ENCODE measurements around the gene ASB18.
"Not testable (repeated sequence)": the region's sequence is repeated elsewhere in the genome, so short reads cannot be mapped to it uniquely, and the experiment has no call there.

ASB18 gene

DNA sequence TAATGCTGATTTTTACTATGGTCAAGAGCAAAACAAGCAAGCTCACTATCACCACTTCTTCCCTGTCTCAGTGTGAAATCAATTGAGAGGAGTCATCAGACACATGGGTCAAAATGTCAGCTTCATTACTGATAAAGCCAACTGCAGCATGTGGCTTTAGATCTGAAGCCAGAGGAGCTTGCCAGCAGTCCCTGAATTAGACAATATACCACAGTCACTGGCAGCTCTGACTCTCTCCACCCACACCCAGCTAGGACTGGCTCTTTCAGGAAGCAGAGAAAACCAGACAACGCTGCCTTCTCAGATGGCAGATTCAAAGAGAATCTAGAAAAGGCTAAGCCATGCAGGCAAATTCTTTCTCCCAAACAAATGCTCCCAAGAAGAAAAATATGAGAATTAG is 20.0 kb upstream of the ASB18 start:
- no peak for DNase-seq

DNA sequence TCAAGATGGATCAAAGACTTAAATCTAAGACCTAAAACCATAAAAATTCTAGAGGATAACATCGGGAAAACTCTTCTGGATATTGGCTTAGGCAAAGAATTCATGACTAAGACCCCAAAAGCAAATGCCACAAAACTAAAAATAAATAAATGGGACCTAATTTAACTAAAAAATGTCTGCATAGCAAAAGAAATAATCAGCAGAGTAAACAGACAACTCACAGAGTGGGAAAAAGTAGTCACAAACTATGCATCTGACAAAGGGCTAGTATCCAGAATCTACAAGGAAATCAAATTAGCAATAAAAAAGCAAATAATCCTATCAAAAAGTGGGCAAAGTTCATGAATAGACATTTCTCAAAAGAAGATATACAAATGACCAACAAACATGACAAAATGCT is 18.2 kb upstream of the ASB18 start:
- no peak for DNase-seq

DNA sequence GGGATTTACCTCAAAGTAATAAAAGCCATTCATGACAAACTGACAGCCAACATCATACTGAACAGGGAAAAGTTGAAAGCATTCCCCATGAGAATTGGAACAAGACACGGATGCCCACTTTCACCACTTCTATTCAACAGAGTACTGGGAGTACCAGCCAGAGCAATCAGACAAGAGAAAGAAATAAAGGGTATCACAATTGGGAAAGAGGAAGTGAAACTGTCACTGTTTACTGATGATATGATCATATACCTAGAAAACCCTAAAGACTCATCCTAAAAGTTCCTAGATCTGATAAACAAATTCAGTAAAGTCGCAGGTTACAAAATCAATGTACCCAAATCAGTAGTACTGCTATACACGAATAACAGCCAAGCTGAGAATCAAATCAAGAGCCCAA is 17.2 kb upstream of the ASB18 start:
- DNase-seq = no peak

DNA sequence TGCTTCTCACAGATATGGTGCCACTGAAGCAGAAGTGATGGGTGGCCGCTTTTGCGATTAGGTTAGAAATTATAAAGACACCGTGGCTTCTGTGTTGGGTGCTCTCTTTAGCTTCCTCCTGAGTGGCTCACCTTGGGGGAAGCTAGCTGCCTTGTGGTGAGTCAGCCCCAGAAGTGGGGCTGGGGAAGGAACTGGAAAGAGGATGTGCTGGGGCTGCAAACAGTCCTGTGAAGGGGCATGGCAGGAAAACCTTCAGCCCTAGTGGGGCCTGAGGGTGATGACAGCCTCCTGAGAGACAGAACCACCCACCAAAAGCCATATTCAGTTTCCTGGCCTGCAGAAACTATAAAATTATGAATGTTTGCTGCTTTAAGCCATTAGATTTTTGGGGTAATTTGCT is 8.9 kb upstream of the ASB18 start:
- DNase-seq = no peak

DNA sequence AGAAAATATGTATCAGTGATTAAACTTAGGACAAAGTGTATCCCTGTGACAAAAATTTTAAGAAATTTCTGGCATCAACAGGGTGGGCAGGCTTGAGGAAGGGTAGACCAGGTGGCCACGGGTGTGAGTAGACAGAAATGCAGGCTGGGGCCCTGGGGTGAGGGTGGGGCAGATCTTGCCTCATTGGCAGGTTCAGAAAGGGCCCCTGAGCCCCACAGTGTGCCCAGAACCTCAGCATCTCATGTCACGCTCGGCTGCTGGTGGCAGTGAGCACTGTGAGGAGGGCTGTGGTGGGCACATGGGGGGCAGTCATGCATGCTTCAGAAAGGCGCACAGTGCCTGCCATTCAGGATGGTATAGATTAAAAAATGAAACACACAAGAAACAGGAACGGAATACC is 7.6 kb upstream of the ASB18 start:
- DNase-seq = no peak

DNA sequence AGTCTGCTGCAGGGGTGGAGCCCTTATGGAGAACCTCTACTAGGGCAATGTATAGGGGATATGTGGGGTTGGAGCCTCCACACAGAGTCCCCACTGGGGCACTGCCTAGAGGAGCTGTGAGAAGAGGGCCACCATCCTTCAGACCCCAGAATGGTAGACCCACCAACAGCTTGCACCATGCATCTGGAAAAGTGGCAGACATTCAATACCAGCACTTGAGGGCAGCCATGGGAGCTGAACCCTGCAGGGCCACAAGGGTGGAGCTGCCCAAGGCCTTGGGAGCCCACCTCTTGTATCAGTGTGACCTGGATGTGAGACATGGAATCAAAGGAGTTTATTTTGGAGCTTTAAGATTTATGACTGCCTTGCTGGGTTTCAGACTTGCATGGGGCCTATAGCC is 5.7 kb upstream of the ASB18 start:
- DNase-seq = not testable (repeated sequence)

DNA sequence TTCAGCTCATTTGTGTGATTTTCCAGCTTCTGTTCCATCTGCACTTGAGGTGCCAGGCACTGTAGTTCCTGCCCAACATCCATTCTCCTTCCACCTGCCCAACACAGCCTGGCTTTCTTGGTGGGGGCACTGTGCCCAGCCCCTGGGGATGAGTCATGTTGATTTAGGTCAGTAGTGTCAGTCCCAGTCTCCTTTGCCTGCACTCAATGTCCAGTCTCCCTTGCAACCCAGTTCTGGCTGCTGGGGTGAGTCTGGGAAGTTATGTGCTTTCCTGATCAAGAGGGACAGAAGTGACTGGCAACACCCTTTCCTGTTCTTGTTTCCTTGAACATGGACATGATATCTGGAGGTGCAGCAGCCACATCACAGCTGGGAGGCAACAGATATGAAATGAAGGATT is 1.5 kb upstream of the ASB18 start:
- DNase-seq = no peak

DNA sequence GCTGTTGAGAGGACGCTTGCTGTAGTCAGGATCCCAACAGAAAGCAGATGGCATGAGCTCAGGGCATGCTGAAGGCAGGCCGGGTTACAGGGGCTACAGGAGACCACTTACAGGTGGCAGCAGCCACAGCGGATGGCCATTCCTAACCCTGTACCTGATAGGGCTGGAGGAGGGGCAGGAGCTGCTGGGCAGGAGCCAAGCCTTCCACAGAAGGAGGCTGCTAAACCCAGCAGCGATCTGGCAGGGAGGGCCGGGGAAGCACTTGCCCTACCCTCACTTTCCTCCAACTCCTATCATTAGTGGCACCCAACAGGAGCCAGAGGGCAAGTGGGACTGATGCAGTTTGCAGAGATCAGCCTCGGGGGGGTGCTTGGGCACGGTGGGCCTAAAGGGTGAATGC is 2.0 kb downstream of the ASB18 start:
- no peak for DNase-seq

DNA sequence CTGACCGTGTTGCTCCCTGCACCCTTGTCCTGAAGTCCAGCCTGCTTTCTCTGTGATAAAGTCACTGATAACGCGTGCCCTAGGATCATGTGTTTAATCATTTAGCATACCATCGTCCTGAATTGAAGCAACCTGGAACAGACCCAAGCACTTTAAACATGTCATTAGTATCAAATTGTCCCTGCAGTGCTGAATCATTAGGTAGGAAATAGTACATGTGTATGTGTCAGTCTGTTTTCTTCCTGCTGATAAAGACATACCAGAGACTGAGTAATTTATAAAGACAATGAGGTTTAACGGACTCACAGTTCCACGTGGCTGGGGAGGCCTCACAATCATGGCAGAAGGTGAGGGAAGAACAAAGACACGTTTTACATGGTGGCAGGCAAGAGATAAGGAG is 2.8 kb downstream of the ASB18 start:
- DNase-seq = no peak

DNA sequence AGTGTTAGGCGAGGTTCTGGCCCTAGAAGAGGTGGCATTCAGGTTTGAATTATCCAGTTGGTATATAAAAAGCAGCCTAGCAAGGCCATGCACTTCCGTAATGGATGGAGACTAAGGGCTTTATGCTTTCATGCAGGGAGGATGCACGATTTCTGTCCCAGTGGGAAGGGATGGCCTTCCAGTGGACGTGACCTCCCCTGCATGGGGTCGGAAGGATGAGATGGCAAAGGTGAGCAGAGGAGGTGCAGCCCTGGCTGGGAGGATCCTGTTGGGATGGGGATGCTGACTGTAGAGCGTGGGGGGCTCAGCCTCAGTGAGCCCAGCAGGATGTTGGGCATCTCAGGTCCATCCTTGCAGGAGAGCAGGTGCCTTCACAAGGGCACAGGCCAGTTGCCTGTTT is 4.8 kb downstream of the ASB18 start:
- DNase-seq = no peak

DNA sequence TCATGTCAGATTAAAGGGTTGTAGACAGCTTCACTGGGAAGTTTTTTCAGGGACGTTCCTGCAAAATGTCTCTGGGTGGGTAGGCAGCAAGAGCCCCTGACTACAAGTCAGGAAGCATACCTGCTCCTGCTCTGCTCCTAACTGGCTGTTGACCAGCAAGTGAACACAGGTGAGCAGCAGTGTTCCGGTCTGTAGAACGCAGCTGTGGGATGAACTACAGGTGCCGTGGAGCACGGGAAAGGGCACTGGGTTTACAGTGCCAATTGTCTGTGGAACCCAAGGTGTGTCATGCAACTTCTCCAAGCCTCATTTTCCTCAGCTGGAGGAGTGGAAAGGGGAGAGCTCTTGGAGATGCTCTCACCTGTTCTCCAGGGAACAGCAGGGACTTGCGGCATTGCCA is 6.6 kb downstream of the ASB18 start:
- DNase-seq = no peak

DNA sequence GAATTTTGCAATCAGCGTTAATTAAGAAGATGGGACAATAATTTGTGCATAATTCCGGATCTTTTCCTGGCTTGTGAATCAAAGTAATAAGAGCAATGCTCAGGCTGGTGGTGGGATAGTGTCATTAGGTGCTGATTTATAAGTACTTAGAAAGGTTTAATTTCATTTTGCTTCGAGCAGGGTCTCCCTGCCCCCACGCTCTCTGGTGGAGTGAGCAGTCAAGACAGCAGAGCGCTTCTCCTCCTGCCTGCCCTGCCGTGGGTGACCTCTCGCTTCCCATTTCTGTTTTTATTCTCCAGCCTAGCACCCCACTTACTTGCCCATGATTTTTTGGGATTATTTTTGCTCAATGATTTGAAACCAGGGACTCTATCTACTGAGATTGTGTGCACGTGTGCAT is 7.1 kb downstream of the ASB18 start:
- no peak for DNase-seq

DNA sequence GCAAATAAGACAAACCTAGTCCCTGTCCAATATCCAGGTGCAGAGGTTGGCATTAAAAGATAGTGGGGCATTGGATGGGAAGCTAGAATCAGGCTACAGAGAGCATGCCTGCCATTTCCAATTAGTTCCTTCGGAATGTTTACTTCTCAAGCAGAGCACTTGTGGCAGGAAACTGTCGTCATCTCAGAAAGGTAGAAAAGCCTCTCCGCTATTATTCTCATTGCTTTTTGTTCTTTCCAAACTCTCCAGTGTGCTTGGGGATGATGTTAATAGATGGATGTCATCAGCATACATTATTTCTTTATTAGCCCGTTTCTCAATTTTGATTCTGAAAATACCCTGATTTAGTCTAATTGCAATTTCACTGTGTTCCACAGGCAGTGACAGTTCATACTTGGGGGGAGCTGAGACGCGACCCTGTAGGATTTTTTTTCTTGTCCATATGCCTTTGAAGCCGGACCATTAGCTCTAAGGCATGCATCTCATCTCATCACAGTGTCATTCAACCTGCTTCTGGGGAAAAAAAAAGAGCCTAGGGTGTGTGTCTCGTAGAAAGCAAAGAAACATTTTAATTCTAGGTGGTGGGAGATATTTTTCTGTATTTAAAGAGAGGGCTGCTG is 7.7 kb downstream of the ASB18 start:
- no peak for DNase-seq

DNA sequence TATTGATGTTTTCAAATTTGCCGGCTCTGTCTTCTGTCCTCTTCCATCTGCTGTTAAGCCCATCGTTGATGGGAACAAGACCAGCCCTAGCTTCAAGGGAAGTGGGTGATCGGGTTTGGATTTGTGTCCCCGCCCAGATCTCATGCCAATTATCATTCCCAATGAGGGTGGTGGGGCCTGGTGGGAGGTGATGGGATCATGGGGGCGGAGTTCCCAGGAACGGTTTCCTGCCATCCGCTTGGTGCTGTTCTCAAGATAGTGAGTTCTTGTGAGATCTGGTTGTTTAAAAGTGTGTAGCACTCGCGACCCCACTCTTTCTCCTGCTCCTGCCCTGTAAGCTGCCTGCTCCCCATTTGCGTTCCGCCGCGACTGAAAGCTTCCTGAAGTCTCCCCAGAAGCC is 9.5 kb downstream of the ASB18 start:
- no peak for DNase-seq

DNA sequence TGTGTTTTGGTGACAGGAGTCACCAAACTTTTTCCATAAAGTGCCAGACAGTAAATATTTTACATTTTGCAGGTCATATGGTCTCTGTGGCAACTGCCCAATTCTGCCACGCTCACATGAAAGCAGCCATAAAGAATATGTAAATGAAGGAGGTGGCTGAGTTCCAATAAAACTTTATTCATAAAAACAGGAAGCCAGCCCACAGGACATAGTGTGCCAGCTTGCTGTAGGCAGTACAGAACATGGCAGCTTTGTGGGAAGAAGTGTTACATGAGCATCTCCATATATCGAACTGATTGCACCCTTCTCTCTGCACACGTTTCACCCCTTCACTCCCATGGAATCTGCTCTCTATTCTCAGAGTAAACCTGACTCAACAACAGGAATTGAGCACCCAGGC is 10.2 kb downstream of the ASB18 start:
- no peak for DNase-seq

DNA sequence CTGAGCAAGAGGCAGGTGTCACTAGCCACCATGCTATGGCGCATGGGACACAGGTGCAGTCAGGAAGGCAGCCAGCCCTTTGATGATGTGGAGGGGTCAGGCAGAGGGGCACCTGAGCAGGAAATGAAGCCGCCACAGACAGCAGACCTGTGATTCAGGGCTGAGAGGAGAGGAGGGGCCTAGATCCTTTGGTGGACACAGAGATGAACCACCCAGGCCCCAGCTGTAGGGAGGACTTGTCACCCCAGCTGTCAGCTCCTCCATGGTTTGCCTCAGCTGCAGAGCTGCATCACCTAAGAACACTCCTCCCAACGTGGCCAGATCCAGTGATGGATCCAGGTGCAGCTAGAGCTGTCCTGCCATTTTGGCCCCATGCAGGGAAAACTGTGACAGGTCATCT is 11.6 kb downstream of the ASB18 start:
- no peak for DNase-seq

DNA sequence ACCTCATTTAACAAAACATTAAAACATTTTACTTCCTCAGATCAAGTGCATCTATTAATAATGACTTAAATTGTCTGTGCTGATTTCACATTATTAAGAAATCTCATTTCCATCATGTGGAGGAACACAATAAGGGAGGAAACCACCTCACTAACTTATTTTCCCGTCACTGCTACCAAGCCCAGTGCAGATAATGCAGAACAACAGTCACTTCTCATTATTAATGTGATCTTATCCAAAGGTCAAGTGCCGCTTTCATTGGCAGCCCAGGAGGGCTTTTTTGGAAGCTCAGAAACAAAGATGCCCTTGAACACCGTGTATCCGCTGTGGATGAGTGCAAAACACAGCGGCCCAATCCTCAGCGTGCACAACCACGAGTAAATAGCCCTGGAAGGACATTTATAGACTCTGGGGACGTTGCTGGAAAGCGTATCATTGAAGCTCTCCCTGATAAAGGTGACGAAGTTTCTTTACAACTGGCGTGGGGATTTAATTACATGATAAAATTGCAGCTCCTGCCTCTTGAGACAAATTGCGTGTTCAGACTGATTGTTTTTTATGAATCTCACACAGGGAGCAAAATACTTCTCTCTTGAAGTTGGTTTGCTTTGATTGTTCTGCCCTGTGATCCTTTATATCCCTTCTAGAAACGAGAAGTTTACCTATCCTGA is 13.2 kb downstream of the ASB18 start:
- DNase-seq = no peak

DNA sequence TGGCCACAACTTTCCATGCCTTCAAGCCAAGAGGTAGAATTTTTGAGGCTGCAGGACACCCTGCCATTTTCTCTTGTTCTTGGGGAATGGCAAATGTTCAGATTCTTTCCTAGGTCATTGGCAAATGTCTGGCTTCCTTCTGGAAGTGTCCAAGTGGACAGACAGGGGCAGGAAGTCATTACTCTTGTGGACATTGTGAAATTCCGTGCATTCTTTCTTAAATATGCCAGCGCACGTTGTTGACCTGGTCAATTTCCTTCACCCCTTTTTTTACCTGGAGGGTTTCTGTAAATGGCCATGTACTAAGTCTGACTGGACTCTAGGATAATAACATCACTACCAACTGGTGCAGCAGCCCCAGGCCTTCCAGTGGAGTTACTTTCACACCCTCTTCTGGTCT is 13.9 kb downstream of the ASB18 start:
- DNase-seq = no peak

DNA sequence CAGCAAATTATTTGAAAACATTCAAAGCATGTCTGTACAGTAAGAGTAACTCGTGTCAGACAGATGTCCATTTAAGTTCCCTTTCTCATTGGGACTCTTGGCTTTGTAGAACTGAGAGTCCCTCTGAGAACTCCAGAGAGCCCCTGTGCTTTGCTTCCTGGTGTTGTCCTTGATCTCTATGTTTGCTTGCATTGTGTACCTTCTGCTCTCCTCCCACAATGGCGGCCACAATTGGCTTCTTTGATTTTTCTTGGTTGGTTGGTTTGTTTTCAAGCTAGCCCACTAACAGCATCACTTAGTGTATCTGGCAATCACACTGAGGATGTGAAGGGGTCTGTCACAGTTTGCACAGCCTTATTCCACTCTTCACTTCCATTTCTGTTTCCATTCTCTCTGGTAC is 15.1 kb downstream of the ASB18 start:
- no peak for DNase-seq

DNA sequence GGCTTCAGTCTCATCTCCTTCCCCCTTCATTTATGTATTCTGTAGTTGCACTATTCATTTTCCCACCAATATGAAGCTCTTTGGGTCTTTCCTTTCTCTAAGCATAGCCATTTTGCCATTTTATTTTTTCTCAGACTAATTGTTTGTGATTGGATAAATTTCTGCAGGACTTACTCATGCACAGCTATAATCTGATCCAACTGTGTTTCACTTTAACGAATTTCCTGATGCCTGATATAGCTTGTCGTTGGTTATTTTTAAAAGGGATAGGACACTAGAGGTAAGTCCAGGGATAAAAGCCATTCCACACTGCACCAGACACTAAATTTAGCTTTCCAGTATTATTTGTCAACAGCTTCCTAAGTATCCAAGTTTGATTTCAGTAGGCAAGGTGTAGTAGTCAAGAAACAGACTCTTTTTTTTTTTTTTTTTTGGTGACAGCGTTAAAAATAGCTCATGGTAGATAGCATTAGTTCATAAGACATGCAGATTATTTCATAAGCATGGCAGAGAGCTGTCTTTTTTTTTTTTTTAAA is 17.4 kb downstream of the ASB18 start:
- DNase-seq = no peak

DNA sequence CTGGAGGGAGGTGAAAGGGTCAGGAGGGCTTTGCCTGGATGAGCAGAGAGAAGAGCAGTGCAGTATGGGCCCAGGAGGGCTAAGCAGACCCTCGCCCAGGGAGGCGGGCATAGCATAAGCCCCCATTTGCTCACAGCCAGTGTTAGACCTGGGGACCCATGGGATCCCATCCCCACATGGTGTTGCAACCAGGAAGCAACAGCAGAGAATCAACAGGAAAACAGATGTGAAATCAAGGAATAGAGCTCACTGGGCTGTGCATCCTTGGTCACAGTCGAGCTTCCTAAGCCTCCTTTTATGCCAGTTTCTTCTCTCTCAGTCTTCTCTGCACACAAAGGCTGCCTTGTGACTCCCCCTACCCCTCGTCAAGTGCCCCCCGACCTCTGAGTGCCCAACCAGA is 19.9 kb downstream of the ASB18 start:
- DNase-seq = no peak

DNA sequence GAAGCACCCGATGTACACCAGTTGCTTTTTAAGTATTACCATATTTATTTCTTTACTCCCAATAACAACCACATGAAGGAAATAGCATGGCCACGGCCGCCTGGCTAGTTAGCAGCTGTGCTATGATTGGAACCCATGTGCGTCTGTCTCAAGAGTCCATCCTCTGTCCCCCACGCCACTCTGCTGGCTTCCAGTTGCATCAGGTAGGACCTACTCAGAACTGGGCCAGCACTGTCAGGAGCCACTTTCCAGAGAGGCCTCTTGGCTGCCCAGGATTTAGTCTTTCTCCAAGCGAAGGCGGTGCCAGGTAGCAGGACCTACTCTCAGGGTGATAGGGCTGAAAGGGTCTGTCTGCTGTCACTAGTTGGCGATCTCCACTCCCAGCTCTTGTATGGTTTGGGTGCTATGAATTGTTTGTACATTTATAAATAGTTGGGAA is 22.1 kb downstream of the ASB18 start:
- no peak for DNase-seq

DNA sequence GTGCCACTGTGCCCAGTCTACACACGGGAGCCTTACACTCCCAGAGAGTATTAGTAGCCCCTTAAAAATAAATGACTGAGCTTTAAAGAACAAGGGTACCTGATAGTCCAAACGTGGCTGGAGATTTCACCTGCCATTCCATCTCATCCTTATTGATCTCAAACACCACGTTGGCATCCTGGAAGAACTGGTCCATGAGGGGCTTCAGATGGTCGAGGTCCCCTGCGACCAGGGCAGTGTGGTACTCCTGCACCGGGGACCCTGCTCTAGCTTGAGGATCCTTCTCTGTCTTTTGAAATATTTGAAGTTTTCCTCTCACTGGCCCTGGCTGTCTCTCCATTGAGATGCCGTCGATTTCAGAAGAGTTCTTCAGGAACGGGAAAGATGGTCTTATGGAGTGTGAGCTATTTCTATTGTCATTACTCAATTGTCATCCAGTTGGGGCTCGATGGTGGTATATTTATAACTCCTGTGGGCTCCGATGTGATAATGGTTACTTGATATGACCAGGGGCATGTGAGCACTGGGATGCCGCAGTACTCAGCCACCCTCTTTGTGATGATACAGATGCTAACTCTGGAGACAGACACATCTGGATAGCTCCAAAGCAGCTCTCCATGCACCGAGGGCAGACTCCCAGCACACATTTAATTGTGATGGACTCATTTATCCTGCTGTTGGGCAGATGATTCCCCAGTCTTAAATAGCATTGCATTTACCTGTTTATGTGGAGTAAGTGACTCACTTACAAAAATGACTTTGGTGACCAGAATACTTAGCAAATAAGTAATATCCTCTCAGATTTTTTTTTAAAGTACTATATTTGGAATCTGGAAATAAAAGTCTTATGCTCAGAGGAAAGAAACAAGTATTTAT is 22.8 kb downstream of the ASB18 start:
- DNase-seq = no peak
